ENCODE results near the gene WDR62.

The WDR62 gene

DNA sequence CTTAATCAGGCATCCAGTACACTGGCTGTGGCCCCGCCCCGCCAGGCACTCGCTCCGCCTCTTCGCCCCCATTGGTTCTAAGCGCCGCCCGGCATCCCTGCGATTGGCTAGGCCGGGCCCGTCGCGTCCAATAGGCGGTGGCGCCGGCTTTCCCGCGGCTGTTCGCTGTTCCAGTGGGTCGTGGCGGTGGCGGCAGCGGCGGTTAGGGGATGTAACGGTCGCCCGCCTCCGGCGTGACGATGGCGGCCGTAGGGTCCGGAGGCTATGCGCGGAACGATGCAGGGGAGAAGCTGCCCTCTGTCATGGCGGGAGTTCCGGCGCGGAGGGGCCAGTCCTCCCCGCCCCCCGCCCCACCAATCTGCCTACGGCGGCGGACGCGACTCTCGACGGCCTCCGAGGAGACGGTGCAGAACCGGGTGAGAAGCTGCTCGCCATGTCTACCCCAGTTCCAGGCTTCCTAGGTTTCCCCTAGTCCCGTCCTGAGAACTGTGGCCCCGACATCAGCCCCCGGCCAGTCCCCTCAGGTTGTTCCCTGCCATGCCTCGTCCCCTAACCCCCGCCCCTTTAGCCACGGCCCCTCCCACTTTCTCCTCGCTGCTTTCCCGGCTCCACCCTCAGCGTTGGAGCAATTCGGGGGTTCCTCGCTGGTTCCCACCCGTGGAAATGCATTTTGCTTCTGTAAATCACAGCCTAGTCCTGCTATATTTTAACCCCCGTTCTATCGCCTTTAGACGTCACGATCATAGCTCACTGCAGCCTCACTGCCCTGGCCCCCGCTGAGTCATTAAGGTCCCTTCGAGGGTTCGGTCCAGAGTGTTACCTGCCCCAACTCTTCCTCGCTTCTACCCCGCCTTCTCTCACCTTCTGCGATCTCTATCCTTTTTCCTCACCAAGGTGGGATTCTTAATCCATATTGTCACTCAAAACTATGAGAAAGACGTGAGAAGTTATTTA lies at the start of gene WDR62:
Gene WDR62, plus strand, starts transcription at position 165 of the 954 bp plus-strand sequence. Its CDS starts 75 bp downstream, at position 240.
- H3K36me3 ChIP-seq (ENCODE audit: control insufficient read depth, insufficient read depth, low read length): peaks cover 22% of the 10 kb centered on the region
- H3K9me3 ChIP-seq (ENCODE audit: control insufficient read depth, insufficient read depth, low read depth, low read length): no peaks in the 10 kb centered on the region
- peak within 1 kb of the TSS; percentile 86 for H3K9ac ChIP-seq (ENCODE audit: low read length)
- H3K27ac ChIP-seq (ENCODE audit: low read depth, low read length): peak within 1 kb of the TSS; percentile 71
- peak within 1 kb of the TSS; percentile 97 for H3K4me3 ChIP-seq (ENCODE audit: low read depth, low read length)
- H3K4me1 ChIP-seq (ENCODE audit: control insufficient read depth, insufficient read depth, low read length): peaks cover 6% of the 10 kb centered on the region
- no peaks in the 10 kb centered on the region for H3K27me3 ChIP-seq (ENCODE audit: control insufficient read depth, insufficient read depth, low read length)

DNA sequence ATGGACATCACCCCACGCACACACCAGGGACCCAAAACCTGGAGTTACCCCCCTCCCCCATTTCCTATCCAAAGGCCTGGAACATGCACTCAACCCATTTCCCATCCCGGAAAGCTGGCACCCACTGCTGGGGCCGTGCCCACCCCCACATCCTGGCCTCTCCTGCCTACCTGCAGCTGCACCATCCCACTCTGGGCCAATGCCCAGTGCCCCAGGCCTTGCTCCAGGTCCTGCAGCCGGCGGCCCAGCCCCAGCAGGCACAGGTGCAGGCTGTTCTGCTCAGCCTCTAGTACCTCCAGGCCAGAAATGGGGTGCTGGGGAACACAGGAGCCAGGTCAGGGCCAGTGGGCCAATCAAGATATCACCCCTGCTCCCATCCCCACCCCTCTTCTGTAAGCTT lies 47.7 kb upstream of the WDR62 start:
- Histone ChIP-seq H3K4me1 (ENCODE audit: control insufficient read depth, insufficient read depth, low read length) (peaks cover 7% of the 10 kb centered on the region), H3K4me3 (ENCODE audit: low read depth, low read length) (no peak overlapping the region), H3K27me3 (ENCODE audit: control insufficient read depth, insufficient read depth, low read length) (no peaks in the 10 kb centered on the region), H3K36me3 (ENCODE audit: control insufficient read depth, insufficient read depth, low read length) (peaks cover 5% of the 10 kb centered on the region; the same call in 1 of the 2 replicates), H3K9me3 (ENCODE audit: control insufficient read depth, insufficient read depth, low read depth, low read length) (no peaks in the 10 kb centered on the region), H3K27ac (ENCODE audit: low read depth, low read length) (no peak overlapping the region), H3K9ac (ENCODE audit: low read length) (no peak overlapping the region)

DNA sequence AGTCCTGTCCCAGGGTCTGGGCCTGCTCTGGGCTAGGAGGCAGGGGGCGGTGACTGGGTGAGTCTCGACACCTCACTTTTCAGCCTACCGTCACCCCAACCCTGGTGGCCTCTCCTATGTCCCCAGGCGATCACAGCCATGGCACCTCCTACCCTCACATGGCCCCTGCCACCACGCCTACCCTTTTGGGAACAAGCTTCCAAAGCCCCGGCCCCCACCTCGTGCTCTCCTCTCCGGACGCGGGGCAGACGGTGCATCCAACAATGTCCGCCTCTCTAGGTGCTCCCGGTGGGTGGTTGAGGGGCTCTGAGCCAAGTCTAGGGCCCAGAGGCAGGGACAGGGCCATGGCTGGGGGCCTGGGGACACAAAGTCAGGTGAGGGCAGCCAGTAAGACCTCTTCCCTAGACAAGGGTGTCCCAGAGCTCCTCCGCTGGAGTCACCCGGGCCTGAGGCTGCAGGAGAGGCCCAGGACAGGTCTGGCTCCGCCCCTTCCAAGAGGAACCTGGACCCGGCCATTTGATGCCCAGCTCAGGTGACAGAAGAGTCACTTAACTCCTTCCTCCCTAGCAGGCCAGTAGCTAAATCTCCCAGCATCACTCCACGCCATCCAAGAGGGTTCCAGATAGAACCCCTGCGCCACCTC lies 46.2 kb upstream of the WDR62 start, which contains the start of gene SYNE4:
Gene SYNE4, minus strand, starts transcription at position 478 of the 643 bp plus-strand sequence. Its CDS starts 132 bp downstream, at position 346.
- Histone ChIP-seq H3K9ac (ENCODE audit: low read length) (peak within 1 kb of the TSS; percentile 25), H3K36me3 (ENCODE audit: control insufficient read depth, insufficient read depth, low read length) (no peaks in the 10 kb centered on the region), H3K27ac (ENCODE audit: low read depth, low read length) (no peak within 1 kb of the TSS), H3K9me3 (ENCODE audit: control insufficient read depth, insufficient read depth, low read depth, low read length) (no peaks in the 10 kb centered on the region), H3K4me3 (ENCODE audit: low read depth, low read length) (peak within 1 kb of the TSS; percentile 53), H3K4me1 (ENCODE audit: control insufficient read depth, insufficient read depth, low read length) (peaks cover 11% of the 10 kb centered on the region), H3K27me3 (ENCODE audit: control insufficient read depth, insufficient read depth, low read length) (no peaks in the 10 kb centered on the region)

DNA sequence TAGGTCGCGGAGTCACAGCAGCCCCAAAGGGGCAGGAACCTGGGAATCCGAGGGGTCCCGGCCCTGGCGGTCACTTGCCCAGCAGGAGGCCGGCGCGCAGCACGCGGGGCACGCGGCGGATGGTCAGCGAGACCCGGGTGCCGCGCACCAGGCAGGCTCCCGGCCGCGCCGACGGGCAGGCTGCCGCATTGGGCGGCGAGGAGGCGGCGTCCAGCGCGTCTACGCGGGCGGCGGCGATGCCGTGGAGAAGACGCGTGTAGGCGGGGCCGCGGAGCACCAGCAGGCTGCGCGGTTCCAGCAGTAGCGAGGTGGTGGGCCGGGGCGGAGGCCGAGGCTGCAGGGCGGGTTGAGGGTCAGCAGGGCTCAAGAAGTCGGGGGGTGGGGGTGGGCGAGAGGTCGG lies 45.5 kb upstream of the WDR62 start:
- no peak overlapping the region for H3K9ac ChIP-seq (ENCODE audit: low read length)
- H3K4me3 ChIP-seq (ENCODE audit: low read depth, low read length): peak overlapping the region; percentile 53
- no peak overlapping the region for H3K27ac ChIP-seq (ENCODE audit: low read depth, low read length)
- H3K27me3 ChIP-seq (ENCODE audit: control insufficient read depth, insufficient read depth, low read length): no peaks in the 10 kb centered on the region
- H3K36me3 ChIP-seq (ENCODE audit: control insufficient read depth, insufficient read depth, low read length): no peaks in the 10 kb centered on the region
- peaks cover 12% of the 10 kb centered on the region for H3K4me1 ChIP-seq (ENCODE audit: control insufficient read depth, insufficient read depth, low read length)
- H3K9me3 ChIP-seq (ENCODE audit: control insufficient read depth, insufficient read depth, low read depth, low read length): no peaks in the 10 kb centered on the region

DNA sequence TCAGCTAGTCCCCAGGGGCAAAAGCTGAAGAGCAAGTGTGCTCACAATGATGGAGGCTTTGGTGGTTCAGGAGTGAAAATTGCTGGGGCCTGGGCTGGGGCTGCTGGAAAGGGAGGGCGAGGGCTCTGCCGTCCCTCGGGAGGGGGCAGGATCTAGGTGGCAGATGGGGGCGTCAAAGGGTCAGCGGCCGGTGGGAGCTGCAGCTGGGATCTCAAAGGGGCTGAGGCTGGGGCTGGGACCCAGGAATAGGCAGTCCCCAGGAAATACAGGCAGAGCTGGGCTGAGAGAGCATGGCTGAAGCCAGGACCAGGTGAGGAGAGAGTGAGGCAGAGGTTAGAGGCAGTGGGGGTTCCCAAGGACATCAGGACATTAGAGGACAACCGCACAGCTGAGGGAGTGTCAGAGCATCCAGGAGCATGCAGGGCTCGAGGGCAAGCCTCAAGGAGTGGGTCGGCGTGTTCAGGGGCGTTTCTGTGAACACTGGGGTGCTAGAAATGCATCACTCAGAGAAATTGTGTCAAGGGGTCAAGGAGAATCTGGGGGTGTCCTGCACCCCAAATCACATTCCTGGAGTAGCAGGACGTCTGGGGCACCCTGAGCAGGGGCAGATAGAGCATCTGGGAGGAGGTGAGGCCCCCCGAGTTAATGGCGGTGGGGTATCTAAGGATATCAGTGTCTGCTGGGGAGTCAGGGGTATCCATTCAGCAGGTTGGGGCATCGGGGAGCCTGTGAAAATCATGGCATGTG lies 44.9 kb upstream of the WDR62 start:
- no peak overlapping the region for H3K27ac ChIP-seq (ENCODE audit: low read depth, low read length)
- no peaks in the 10 kb centered on the region for H3K9me3 ChIP-seq (ENCODE audit: control insufficient read depth, insufficient read depth, low read depth, low read length)
- H3K27me3 ChIP-seq (ENCODE audit: control insufficient read depth, insufficient read depth, low read length): no peaks in the 10 kb centered on the region
- H3K36me3 ChIP-seq (ENCODE audit: control insufficient read depth, insufficient read depth, low read length): no peaks in the 10 kb centered on the region
- peaks cover 15% of the 10 kb centered on the region for H3K4me1 ChIP-seq (ENCODE audit: control insufficient read depth, insufficient read depth, low read length)
- no peak overlapping the region for H3K9ac ChIP-seq (ENCODE audit: low read length)
- peak overlapping the region; percentile 53 for H3K4me3 ChIP-seq (ENCODE audit: low read depth, low read length)

DNA sequence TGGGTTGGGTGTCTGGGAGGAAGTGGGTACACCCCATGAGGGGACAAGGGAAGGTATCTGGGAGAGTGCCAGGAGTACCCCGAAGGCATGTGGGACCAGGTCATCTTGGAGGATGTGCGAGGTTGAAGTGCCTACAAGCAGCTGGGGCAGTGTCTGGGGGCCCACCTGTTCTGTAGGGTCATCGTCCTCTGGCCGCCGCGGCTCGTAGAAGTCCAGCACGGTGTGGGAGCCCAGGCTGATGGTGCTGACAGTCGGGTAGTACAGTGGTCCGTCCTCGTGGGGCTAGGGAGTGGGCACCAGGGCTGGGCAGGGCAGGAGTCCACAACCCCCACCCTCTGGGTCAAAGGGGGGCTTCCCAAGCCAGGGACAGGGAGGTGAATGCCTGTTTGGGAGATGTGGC lies 44.3 kb upstream of the WDR62 start:
- H3K4me3 ChIP-seq (ENCODE audit: low read depth, low read length): no peak overlapping the region
- no peak overlapping the region for H3K27ac ChIP-seq (ENCODE audit: low read depth, low read length)
- H3K9ac ChIP-seq (ENCODE audit: low read length): no peak overlapping the region
- H3K36me3 ChIP-seq (ENCODE audit: control insufficient read depth, insufficient read depth, low read length): no peaks in the 10 kb centered on the region
- no peaks in the 10 kb centered on the region for H3K27me3 ChIP-seq (ENCODE audit: control insufficient read depth, insufficient read depth, low read length)
- peaks cover 18% of the 10 kb centered on the region for H3K4me1 ChIP-seq (ENCODE audit: control insufficient read depth, insufficient read depth, low read length)
- no peaks in the 10 kb centered on the region for H3K9me3 ChIP-seq (ENCODE audit: control insufficient read depth, insufficient read depth, low read depth, low read length)

DNA sequence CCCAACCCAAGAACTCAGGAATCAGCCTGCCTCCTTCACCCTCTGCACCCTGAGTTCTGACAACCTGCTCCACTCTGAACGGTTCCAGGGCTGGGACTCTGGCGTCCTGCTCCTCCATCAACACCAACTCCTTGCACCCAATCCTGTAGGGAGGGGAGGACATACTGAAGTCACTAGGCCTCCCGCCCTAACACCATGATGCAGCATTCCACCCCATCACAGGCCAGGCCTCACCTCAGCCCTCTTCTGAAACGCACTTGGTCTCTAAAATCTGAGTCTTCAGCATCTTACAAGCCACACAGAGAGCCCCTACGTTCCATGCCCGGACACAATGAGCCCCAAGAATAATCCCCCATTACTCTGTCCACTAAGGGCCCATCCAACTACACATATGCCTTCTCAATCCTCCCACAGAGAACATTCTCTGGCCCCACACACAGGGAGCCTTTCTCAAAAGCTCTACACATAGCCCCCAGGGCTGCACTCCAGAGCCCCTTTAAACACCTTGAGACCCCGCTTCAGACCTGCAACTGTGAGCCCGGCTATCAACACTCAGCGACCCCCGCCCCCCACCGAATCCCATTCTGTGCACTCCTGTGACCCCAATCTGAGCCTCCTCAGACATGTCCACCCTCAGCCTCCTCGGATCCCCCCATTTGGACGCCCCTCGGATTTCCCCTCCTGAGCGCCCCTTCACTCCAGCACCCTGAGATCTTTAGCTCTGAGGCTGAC lies 41.3 kb upstream of the WDR62 start:
- peak overlapping the region; percentile 42; the same call in 1 of the 2 replicates for H3K27ac ChIP-seq (ENCODE audit: low read depth, low read length)

DNA sequence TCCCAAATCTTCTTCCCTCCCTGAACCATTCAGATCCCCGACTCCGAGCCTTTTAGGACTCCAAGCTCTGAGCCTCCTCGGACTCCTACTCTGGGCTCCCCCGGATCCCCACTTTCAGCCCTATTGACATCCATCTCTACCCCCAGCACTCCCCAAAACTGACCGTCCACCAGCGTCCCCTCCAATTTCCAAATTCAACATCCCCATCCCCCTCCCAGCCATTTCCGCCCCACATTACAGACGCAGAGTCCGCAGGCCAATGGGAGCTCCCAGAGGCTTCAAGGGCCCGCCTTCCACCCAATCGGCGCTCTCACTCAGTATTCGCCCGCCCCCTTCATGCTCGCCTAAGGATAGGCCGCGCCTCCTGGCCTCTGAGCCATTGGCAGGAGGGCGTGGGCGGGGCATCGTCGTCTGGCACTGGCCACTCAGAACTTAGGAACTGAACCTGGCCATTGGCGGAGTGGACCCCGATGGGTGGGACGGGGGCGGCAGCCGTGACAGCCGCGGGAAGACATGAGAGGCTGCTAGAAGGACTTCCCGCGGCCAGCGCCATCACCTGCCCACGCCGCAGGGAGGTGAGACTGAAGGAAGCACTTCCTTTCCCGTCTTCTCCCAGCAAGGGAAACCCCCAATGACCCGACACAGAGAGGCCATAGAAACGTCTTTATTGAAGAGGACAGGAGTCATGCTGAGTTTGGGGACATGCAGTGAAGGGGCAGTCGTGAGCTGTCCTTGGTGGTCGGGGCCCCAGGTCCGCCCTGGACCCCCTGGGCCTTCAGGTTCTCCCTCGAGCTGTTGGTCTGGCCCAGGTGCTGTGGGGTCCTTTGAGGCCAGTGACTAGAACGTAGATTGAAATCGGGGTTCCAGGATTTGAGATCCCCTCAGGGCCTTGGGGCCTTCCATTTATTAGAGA lies 40.4 kb upstream of the WDR62 start, which contains the start of gene ALKBH6:
Gene ALKBH6, minus strand, starts transcription at position 202 of the 913 bp plus-strand sequence. CDS start 816 bp downstream, outside the sequence.
- H3K9me3 ChIP-seq (ENCODE audit: control insufficient read depth, insufficient read depth, low read depth, low read length): no peaks in the 10 kb centered on the region
- H3K27me3 ChIP-seq (ENCODE audit: control insufficient read depth, insufficient read depth, low read length): no peaks in the 10 kb centered on the region
- peak within 1 kb of the TSS; percentile 95 for H3K4me3 ChIP-seq (ENCODE audit: low read depth, low read length)
- peaks cover 11% of the 10 kb centered on the region for H3K4me1 ChIP-seq (ENCODE audit: control insufficient read depth, insufficient read depth, low read length)
- H3K36me3 ChIP-seq (ENCODE audit: control insufficient read depth, insufficient read depth, low read length): peaks cover 6% of the 10 kb centered on the region
- peak within 1 kb of the TSS; percentile 42; the same call in 1 of the 2 replicates for H3K27ac ChIP-seq (ENCODE audit: low read depth, low read length)
- H3K9ac ChIP-seq (ENCODE audit: low read length): peak within 1 kb of the TSS; percentile 71

More for the DNA sequence above, 41.3 kb upstream of the WDR62 start:
- peaks cover 12% of the 10 kb centered on the region for H3K4me1 ChIP-seq (ENCODE audit: control insufficient read depth, insufficient read depth, low read length)
- H3K9me3 ChIP-seq (ENCODE audit: control insufficient read depth, insufficient read depth, low read depth, low read length): no peaks in the 10 kb centered on the region
- peak overlapping the region; percentile 71 for H3K9ac ChIP-seq (ENCODE audit: low read length)
- peaks cover 6% of the 10 kb centered on the region for H3K36me3 ChIP-seq (ENCODE audit: control insufficient read depth, insufficient read depth, low read length)
- peak overlapping the region; percentile 95 for H3K4me3 ChIP-seq (ENCODE audit: low read depth, low read length)
- H3K27me3 ChIP-seq (ENCODE audit: control insufficient read depth, insufficient read depth, low read length): no peaks in the 10 kb centered on the region

DNA sequence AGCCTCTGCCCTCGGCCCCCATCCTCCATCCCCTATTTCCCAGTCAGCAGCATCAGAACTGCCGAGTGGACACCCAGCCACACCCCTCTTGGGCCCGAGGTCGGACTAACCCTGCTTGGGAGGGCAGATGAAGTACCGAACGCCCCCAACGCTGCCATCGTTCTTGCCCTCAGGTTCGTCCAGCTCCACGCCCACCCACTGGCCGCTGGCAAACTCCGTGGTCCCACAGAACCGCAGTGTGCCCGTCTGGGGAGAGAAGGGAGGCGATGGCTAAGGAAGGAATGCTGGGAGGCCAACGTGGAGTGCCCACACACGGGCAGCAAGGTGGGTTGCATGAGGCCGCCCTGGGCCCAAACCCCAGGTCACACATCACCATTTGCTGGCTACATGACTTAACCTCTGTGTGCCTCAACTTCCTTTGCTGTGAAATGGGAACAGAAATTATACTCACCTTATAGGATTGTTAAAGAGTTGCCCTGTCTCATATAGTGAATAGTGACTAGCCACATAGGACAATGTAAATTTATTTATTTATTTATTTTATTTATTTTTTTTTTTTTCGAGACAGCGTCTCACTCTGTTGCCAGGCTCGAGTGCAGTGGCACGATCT lies 35.5 kb upstream of the WDR62 start:
- H3K27me3 ChIP-seq (ENCODE audit: control insufficient read depth, insufficient read depth, low read length): no peaks in the 10 kb centered on the region
- no peak overlapping the region for H3K27ac ChIP-seq (ENCODE audit: low read depth, low read length)
- no peak overlapping the region for H3K4me3 ChIP-seq (ENCODE audit: low read depth, low read length)
- peaks cover 6% of the 10 kb centered on the region; the same call in 1 of the 2 replicates for H3K4me1 ChIP-seq (ENCODE audit: control insufficient read depth, insufficient read depth, low read length)
- H3K9me3 ChIP-seq (ENCODE audit: control insufficient read depth, insufficient read depth, low read depth, low read length): no peaks in the 10 kb centered on the region
- no peak overlapping the region for H3K9ac ChIP-seq (ENCODE audit: low read length)
- H3K36me3 ChIP-seq (ENCODE audit: control insufficient read depth, insufficient read depth, low read length): peaks cover 30% of the 10 kb centered on the region
